Measurements from ENCODE around the gene C6orf15.

Gene C6orf15

GRCh38 chr6:31122791-31123706 is 10.7 kb upstream of the C6orf15 start:
- Histone ChIP-seq H3K4ac (ENCODE audit: low read length) (no peak overlapping the region), H3K4me1 (ENCODE audit: control insufficient read depth in 2 of 2, insufficient read depth in 1 of 2, low read depth in 1 of 2, low read length in 2 of 2) (peaks cover 3 to 14% of the 10 kb centered on the region in 2 donors), H3K36me3 (replicated peaks in 1 of 2; ENCODE audit: control insufficient read depth in 2 of 2, insufficient read depth in 2 of 2, low read length in 2 of 2) (no peaks in the 10 kb centered on the region), H3K27ac (replicated peaks; ENCODE audit: low read length) (no peak overlapping the region), H2BK120ac (ENCODE audit: low read depth, low read length) (no peak overlapping the region), H2AFZ (ENCODE audit: low read length) (no peak overlapping the region), H3K27me3 (ENCODE audit: control insufficient read depth in 3 of 3, insufficient read depth in 3 of 3, low read depth in 1 of 3, low read length in 3 of 3) (peaks cover 0 to 24% (median 0%) of the 10 kb centered on the region in 3 experiments), H3K9ac (ENCODE audit: low read depth, low read length, poor library complexity) (no peak overlapping the region), H2BK5ac (ENCODE audit: low read length) (peak overlapping the region; percentile 20), H2BK12ac (ENCODE audit: low read length) (no peak overlapping the region), H3K9me3 (replicated peaks in 1 of 2; ENCODE audit: control insufficient read depth in 2 of 2, insufficient read depth in 1 of 2, low read depth in 1 of 2, low read length in 2 of 2) (no peaks in the 10 kb centered on the region), H3K18ac (ENCODE audit: low read length) (no peak overlapping the region), H3K4me3 (ENCODE audit: low read length in 2 of 2) (peak overlapping the region in 1 of 2 donors; percentile 18), H3K79me1 (ENCODE audit: low read depth, low read length) (no peaks in the 10 kb centered on the region), H3K23ac (ENCODE audit: low read depth, low read length, poor library complexity) (peak overlapping the region; percentile 44), H4K91ac (ENCODE audit: low read depth, low read length, poor library complexity) (no peak overlapping the region), H3K4me2 (ENCODE audit: insufficient read depth, low read length, poor library complexity, severe bottlenecking) (no peak overlapping the region), H4K8ac (ENCODE audit: low read depth, low read length) (no peak overlapping the region), H2AK5ac (ENCODE audit: low read depth, low read length) (peak overlapping the region; percentile 24), H3K14ac (ENCODE audit: low read length) (no peak overlapping the region), H2BK15ac (ENCODE audit: low read length) (no peak overlapping the region)
- no peak for DNase-seq (ENCODE audit: low spot score)
- no CpG with 5 or more reads among the region's 16 CpGs for WGBS, 2 donors (ENCODE audit: extremely low coverage in 2 of 2, insufficient read length in 2 of 2, insufficient replicate concordance in 1 of 2)

- Histone ChIP-seq H3K4me2 (ENCODE audit: insufficient read depth, low read length, poor library complexity, severe bottlenecking) (no peak overlapping the region), H3K79me1 (ENCODE audit: low read depth, low read length) (no peaks in the 10 kb centered on the region), H2BK12ac (ENCODE audit: low read length) (no peak overlapping the region), H3K4ac (ENCODE audit: low read length) (no peak overlapping the region), H3K23ac (ENCODE audit: low read depth, low read length, poor library complexity) (no peak overlapping the region), H4K91ac (ENCODE audit: low read depth, low read length, poor library complexity) (no peak overlapping the region), H3K14ac (ENCODE audit: low read length) (no peak overlapping the region), H2AFZ (ENCODE audit: low read length) (no peak overlapping the region), H3K4me1 (ENCODE audit: control insufficient read depth in 2 of 2, insufficient read depth in 1 of 2, low read depth in 1 of 2, low read length in 2 of 2) (peaks cover 3 to 10% of the 10 kb centered on the region in 2 donors), H2AK5ac (ENCODE audit: low read depth, low read length) (no peak overlapping the region), H3K18ac (ENCODE audit: low read length) (peak overlapping the region; percentile 22), H2BK5ac (ENCODE audit: low read length) (peak overlapping the region; percentile 43), H4K8ac (ENCODE audit: low read depth, low read length) (no peak overlapping the region), H2BK15ac (ENCODE audit: low read length) (peak overlapping the region; percentile 45), H3K9me3 (replicated peaks in 1 of 2; ENCODE audit: control insufficient read depth in 2 of 2, insufficient read depth in 1 of 2, low read depth in 1 of 2, low read length in 2 of 2) (no peaks in the 10 kb centered on the region), H3K27me3 (ENCODE audit: control insufficient read depth in 3 of 3, insufficient read depth in 3 of 3, low read depth in 1 of 3, low read length in 3 of 3) (peaks cover 0 to 28% (median 0%) of the 10 kb centered on the region in 3 experiments), H3K4me3 (ENCODE audit: low read length in 2 of 2) (no peak overlapping the region), H2BK120ac (ENCODE audit: low read depth, low read length) (no peak overlapping the region), H3K27ac (replicated peaks; ENCODE audit: low read length) (no peak overlapping the region), H3K36me3 (replicated peaks in 1 of 2; ENCODE audit: control insufficient read depth in 2 of 2, insufficient read depth in 2 of 2, low read length in 2 of 2) (no peaks in the 10 kb centered on the region), H3K9ac (ENCODE audit: low read depth, low read length, poor library complexity) (peak overlapping the region; percentile 36)
- no peak for DNase-seq (ENCODE audit: low spot score)
- WGBS, 2 donors (ENCODE audit: extremely low coverage in 2 of 2, insufficient read length in 2 of 2, insufficient replicate concordance in 1 of 2): no CpG with 5 or more reads among the region's 12 CpGs
Observed at GRCh38 chr6:31121131-31121790, 8.9 kb upstream of the C6orf15 start.

- DNase-seq (ENCODE audit: low spot score): no peak
- Histone ChIP-seq H3K14ac (ENCODE audit: low read length) (peak within 1 kb of the TSS; percentile 79), H3K23ac (ENCODE audit: low read depth, low read length, poor library complexity) (peak within 1 kb of the TSS; percentile 61), H3K4me3 (ENCODE audit: low read length in 2 of 2) (no peak within 1 kb of the TSS), H2AK5ac (ENCODE audit: low read depth, low read length) (no peak within 1 kb of the TSS), H3K4me1 (ENCODE audit: control insufficient read depth in 2 of 2, insufficient read depth in 1 of 2, low read depth in 1 of 2, low read length in 2 of 2) (peaks cover 3 to 10% of the 10 kb centered on the region in 2 donors), H3K79me1 (ENCODE audit: low read depth, low read length) (no peaks in the 10 kb centered on the region), H3K18ac (ENCODE audit: low read length) (peak within 1 kb of the TSS; percentile 60), H2BK12ac (ENCODE audit: low read length) (peak within 1 kb of the TSS; percentile 68), H4K91ac (ENCODE audit: low read depth, low read length, poor library complexity) (no peak within 1 kb of the TSS), H2BK120ac (ENCODE audit: low read depth, low read length) (peak within 1 kb of the TSS; percentile 26), H2AFZ (ENCODE audit: low read length) (no peak within 1 kb of the TSS), H2BK5ac (ENCODE audit: low read length) (peak within 1 kb of the TSS; percentile 43), H3K4ac (ENCODE audit: low read length) (peak within 1 kb of the TSS; percentile 58), H3K4me2 (ENCODE audit: insufficient read depth, low read length, poor library complexity, severe bottlenecking) (no peak within 1 kb of the TSS), H3K36me3 (replicated peaks in 1 of 2; ENCODE audit: control insufficient read depth in 2 of 2, insufficient read depth in 2 of 2, low read length in 2 of 2) (no peaks in the 10 kb centered on the region), H3K27ac (replicated peaks; ENCODE audit: low read length) (no peak within 1 kb of the TSS), H4K8ac (ENCODE audit: low read depth, low read length) (peak within 1 kb of the TSS; percentile 57), H3K9me3 (replicated peaks in 1 of 2; ENCODE audit: control insufficient read depth in 2 of 2, insufficient read depth in 1 of 2, low read depth in 1 of 2, low read length in 2 of 2) (no peaks in the 10 kb centered on the region), H3K9ac (ENCODE audit: low read depth, low read length, poor library complexity) (peak within 1 kb of the TSS; percentile 36), H2BK15ac (ENCODE audit: low read length) (peak within 1 kb of the TSS; percentile 45), H3K27me3 (ENCODE audit: control insufficient read depth in 3 of 3, insufficient read depth in 3 of 3, low read depth in 1 of 3, low read length in 3 of 3) (peaks cover 0 to 32% (median 0%) of the 10 kb centered on the region in 3 experiments)
- WGBS, 2 donors (ENCODE audit: extremely low coverage in 2 of 2, insufficient read length in 2 of 2, insufficient replicate concordance in 1 of 2): no CpG with 5 or more reads among the region's 26 CpGs
Observed at GRCh38 chr6:31120151-31120915, 8.0 kb upstream of the C6orf15 start, which contains the start of gene CDSN. Gene CDSN (minus strand): TSS chr6:31120446. CDS start chr6:31120419, 27 bp downstream.

Measured in neuronal stem cell (in vitro differentiated cells).